HG02759 (cell line): Measurements from ENCODE around the gene C4BPB.

ENCODE experiments used
- ATAC-seq: cut with Tn5 transposase; IDR thresholded peaks from one replicate; pipeline ENCODE4 v1.9.1; 2021; ENCODE audit warnings: mild to moderate bottlenecking, moderate library complexity; ENCODE audit not compliant: unreplicated experiment

C4BPB gene

DNA sequence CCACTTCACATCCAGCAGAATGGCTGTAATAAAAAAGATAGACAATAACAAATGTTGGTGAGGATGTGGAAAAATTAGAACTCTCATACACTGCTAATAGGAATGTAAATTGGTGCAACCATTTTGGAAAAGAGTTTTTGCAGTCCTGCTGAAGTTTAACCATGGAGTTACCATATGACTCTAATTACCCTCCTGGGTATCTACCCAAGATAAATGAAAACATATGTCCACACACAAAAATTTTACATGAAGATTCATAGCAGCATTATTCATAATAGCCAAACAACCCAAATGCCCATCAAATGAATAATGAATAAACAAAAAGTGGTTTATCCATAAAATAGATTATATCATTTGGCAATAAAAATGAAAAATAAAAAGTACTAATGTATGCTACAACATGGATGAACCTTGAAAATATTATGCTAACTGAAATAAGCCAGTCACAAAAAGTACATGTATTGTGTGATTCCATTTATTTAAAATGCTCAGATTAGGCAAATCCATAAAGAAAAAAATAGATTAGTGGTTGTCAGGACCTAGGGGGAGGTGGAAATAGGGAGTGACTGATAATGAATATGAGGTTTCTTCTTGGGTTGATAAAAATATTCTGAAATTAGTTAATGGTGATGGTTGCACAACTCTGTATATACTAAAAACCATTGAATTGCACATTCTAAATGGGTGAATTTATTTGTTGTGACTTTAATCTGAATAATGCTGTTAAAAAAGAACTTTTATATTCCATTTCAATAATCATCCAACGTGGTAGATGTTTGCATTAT, 41.8 kb downstream of the C4BPB start:
- ATAC-seq = no peak

DNA sequence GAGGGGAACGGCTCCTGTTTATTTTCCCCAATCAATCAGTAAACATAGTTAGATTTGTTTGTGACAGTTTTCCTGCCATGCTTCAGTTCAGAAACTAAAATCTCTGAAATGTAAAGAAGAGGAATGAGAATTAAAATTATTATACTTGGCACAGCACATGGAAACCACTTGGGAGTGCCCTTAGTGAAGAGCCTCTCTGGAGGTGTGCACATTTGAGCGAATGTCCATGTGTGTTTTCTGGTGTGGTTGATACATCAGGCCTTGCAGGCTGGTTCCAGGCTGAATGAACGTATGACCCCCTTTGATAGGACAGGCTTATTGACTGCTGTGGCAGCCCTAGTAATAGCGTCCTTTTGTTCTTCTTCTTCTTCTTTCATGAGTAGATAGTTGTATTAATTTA, 42.5 kb downstream of the C4BPB start:
- no peak for ATAC-seq

GRCh38 chr1:207134581-207134980, 45.9 kb downstream of the C4BPB start:
- no peak for ATAC-seq

DNA sequence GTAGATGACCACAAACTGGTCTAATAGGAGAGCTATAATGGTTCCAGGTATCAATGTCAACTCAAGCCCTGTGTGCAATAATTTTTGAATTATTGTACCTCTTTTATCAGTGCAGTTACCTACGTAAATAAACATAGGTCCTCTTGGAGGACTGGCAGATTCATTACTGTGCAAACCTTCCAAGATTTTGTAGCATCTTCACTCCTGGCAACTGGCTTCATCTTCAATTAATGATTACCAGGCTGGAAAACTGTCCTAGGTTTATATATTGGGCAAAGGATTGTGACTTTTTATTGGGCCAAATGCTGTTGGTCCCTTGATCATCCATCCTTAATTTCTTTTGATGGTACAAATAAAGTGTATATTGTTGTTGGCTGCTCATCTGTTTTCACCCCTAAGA, 51.0 kb downstream of the C4BPB start:
- no peak for ATAC-seq

GRCh38 chr1:207140536-207140935, 51.9 kb downstream of the C4BPB start:
- no peak for ATAC-seq

- ATAC-seq = no peak
Observed at GRCh38 chr1:207145401-207146058, 56.9 kb downstream of the C4BPB start.
